Measurements from ENCODE around the gene THEMIS.
"Not testable (repeated sequence)": the region's sequence is repeated elsewhere in the genome, so short reads cannot be mapped to it uniquely, and the experiment has no call there.

The THEMIS gene

DNA sequence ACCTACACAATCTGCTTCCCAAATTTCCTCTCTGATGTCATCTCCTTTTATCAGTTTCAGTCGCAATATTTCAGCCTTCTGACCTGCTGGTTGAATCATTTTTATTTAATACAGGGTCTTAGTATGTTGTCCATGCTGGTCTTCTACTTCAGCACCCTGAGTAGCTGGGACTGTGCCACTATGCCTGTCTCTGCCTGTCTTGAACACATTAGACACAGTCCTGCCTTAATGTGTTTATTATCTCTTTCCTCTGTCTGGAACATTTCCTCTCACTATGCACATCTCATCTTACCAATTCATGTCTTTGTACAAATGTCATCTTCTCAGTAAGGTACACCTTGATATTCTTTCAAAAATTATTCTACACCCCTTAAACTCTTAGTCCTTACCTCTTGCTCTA lies 106.5 kb downstream of the THEMIS start:
- Mint-ChIP-seq H3K4me1 (ENCODE audit: low read depth in 2 of 2) (peaks cover 38 to 74% of the 10 kb centered on the region in 2 donors), H3K27me3 (no peaks in the 10 kb centered on the region), H3K27ac (peak overlapping the region in 1 of 2 donors; percentile 54), H3K36me3 (ENCODE audit: insufficient read depth) (peaks cover 19% of the 10 kb centered on the region), H3K4me3 (peak overlapping the region in 1 of 2 donors; percentile 3), H3K9me3 (no peaks in the 10 kb centered on the region)
- ATAC-seq (replicated peaks) (peak; percentile 52), DNase-seq (no peak)

DNA sequence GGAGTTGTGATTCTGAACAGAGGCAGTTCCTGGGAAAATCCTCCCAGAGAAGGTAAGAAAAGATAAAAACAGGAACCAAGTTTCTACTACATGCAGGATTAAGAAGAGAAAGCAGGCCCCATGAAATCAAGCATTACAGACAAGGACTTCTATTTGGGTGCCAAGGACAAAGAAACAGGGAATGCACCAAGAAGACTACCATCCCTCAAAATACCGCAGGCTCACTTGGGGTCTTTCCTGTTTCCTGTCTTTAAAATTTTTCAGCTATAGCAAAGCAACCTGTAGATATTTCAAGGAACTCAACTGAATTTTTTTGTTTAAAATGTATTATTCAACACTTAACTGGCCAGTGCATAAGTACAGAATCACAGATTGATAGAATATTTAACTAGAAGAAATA lies 107.5 kb downstream of the THEMIS start:
- peaks cover 15% of the 10 kb centered on the region for H3K36me3 Mint-ChIP-seq (ENCODE audit: insufficient read depth)

DNA sequence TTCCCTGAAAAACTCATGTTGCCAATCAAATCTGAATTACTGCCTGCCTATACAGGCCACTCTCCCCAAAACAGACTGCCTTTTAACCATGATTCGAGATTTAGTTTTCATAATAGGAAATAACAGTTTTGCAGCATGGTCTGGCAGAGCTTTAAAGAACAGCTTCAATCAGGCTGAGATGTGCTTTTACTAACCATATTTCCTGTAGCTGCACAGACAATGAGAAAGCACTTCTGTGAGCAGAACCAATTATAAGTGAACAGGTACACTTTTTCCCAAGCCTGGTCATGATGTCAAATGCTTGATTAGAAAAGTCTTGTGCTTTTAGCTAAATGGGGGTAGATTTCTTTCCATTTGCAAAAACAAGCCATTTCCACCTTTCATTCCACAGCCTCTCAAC lies 108.2 kb downstream of the THEMIS start:
- Mint-ChIP-seq H3K27ac (peak overlapping the region; percentile 4 to 84), H3K36me3 (ENCODE audit: insufficient read depth) (peaks cover 14% of the 10 kb centered on the region), H3K27me3 (no peaks in the 10 kb centered on the region)

More for the DNA sequence above, 107.5 kb downstream of the THEMIS start:
- DNase-seq, result no peak
- ATAC-seq (replicated peaks), result no peak
- Mint-ChIP-seq H3K9me3 (no peaks in the 10 kb centered on the region), H3K4me1 (ENCODE audit: low read depth in 2 of 2) (peaks cover 42 to 77% of the 10 kb centered on the region in 2 donors), H3K27ac (peak overlapping the region; percentile 4 to 84), H3K4me3 (peak overlapping the region; percentile 3 to 8), H3K27me3 (no peaks in the 10 kb centered on the region)

DNA sequence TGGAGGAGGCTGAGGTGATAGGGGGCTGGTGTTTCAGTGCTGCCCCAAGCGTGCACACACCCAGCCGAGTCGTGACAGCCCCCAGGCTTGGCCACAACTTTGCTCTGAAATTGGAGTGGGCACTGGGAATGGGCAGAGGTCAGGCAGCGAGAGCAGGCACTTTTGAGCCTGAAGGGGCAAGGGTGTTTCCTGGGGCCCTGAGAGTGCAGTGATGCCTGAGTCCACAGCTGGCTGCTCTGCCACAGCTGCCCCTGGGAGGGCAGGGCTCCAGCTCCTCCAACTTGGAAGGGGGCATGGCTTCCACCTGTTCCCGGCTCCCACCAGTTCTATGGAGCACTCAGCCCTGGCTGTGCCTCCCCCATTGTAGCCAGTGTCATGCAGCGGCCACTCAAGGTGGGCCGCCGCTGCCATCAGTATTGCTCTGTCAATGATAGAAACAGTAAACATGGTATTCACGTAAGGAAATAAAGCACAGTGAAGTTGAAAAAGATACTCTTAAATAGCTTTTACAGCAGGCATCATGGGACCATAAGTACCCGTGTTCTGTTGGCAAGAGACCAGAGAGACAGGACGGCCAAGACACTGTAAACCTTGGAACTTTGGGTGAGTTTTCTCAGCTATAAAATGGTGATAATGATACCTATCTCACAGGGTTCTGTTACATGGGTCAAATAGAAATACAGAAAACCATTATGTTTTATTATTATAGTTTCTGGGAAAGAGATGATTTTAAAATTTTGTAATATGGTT lies 108.9 kb downstream of the THEMIS start:
- Mint-ChIP-seq H3K36me3 (ENCODE audit: insufficient read depth) (peaks cover 14% of the 10 kb centered on the region), H3K4me1 (ENCODE audit: low read depth in 2 of 2) (peaks cover 40 to 78% of the 10 kb centered on the region in 2 donors), H3K27me3 (no peaks in the 10 kb centered on the region), H3K27ac (peak overlapping the region in 1 of 2 donors; percentile 84), H3K9me3 (no peaks in the 10 kb centered on the region), H3K4me3 (peak overlapping the region in 1 of 2 donors; percentile 3)
- DNase-seq (no peak), ATAC-seq (replicated peaks) (no peak)

More for the DNA sequence above, 108.2 kb downstream of the THEMIS start:
- peaks cover 42 to 79% of the 10 kb centered on the region in 2 donors for H3K4me1 Mint-ChIP-seq (ENCODE audit: low read depth in 2 of 2)
- H3K4me3 Mint-ChIP-seq, result peak overlapping the region; percentile 3 to 13
- H3K9me3 Mint-ChIP-seq, result no peaks in the 10 kb centered on the region
- DNase-seq (no peak), ATAC-seq (replicated peaks) (peak; percentile 61)

DNA sequence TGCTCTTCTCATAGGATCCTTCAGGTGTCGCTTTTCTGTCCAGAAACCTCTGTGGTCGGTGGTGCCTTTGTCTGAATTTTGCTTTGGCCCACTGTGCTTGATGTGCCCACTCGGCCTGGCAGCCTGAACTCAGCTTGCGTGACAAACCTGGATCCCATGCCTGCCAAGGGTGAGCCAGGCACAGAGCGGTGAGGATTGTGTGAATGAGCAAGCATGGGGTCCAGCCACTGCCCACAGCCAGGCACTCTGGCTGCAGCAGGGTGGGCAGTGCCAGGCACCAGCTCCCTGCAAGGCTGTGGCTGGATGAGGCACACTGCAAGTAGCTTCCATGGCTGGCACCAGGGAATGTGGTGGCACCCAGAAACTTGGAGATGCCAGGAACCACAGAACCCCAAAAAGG lies 110.3 kb downstream of the THEMIS start:
- peak overlapping the region in 1 of 2 donors; percentile 53 for H3K4me3 Mint-ChIP-seq
- no peaks in the 10 kb centered on the region for H3K27me3 Mint-ChIP-seq
- ATAC-seq (replicated peaks) (no peak), DNase-seq (no peak)
- no peak overlapping the region for H3K27ac Mint-ChIP-seq
- H3K36me3 Mint-ChIP-seq (ENCODE audit: insufficient read depth), result peaks cover 14% of the 10 kb centered on the region
- peaks cover 40 to 72% of the 10 kb centered on the region in 2 donors for H3K4me1 Mint-ChIP-seq (ENCODE audit: low read depth in 2 of 2)
- H3K9me3 Mint-ChIP-seq, result no peaks in the 10 kb centered on the region

DNA sequence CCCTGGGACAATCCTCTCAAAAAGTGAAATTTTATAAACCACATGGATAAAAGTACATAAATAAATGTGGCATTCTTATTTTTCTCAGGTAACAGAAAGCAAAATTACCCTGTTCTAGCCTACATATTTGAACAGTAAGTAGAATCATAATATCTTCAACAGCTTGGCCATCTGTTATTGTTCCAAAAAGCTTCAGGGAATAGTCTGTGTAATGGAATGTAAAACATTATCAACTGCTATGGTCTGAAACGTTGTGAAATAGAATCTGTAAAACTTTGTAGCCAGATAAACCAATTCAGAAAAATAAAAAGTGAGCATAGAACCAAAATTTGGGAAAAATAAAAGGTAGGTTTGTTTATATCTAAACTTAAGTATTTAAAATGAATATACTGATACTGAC lies 114.7 kb downstream of the THEMIS start:
- H3K4me1 Mint-ChIP-seq (ENCODE audit: low read depth in 2 of 2), result peaks cover 34 to 58% of the 10 kb centered on the region in 2 donors
- no peaks in the 10 kb centered on the region for H3K9me3 Mint-ChIP-seq
- peaks cover 11% of the 10 kb centered on the region for H3K36me3 Mint-ChIP-seq (ENCODE audit: insufficient read depth)
- H3K27ac Mint-ChIP-seq, result peak overlapping the region in 1 of 2 donors; percentile 48
- ATAC-seq (replicated peaks), result no peak
- H3K4me3 Mint-ChIP-seq, result no peak overlapping the region
- H3K27me3 Mint-ChIP-seq, result no peaks in the 10 kb centered on the region
- DNase-seq, result no peak

DNA sequence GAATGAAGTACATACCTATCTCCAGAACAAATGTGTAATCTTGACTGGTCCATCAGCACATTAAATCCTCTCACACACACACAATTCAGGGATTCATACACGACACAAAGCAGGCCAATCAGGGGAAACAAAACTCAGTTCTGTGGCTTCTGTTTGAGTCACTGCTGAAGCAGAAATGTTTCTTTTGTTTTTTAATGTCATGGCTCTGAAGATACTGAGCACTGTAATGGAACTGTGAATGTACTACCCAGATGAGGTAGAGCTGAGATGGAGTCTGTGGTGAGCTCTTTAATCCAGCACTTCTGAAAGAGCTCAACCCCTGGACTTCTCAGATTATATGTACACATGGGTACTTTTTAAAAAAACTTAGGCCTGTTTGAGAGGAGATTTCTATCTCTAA lies 116.4 kb downstream of the THEMIS start:
- peaks cover 32 to 59% of the 10 kb centered on the region in 2 donors for H3K4me1 Mint-ChIP-seq (ENCODE audit: low read depth in 2 of 2)
- peak overlapping the region; percentile 0 to 3 for H3K27ac Mint-ChIP-seq
- peak; percentile 26 for ATAC-seq (replicated peaks)
- H3K36me3 Mint-ChIP-seq (ENCODE audit: insufficient read depth), result peaks cover 3% of the 10 kb centered on the region
- H3K27me3 Mint-ChIP-seq, result no peaks in the 10 kb centered on the region
- H3K4me3 Mint-ChIP-seq, result no peak overlapping the region
- DNase-seq, result no peak
- H3K9me3 Mint-ChIP-seq, result no peaks in the 10 kb centered on the region

DNA sequence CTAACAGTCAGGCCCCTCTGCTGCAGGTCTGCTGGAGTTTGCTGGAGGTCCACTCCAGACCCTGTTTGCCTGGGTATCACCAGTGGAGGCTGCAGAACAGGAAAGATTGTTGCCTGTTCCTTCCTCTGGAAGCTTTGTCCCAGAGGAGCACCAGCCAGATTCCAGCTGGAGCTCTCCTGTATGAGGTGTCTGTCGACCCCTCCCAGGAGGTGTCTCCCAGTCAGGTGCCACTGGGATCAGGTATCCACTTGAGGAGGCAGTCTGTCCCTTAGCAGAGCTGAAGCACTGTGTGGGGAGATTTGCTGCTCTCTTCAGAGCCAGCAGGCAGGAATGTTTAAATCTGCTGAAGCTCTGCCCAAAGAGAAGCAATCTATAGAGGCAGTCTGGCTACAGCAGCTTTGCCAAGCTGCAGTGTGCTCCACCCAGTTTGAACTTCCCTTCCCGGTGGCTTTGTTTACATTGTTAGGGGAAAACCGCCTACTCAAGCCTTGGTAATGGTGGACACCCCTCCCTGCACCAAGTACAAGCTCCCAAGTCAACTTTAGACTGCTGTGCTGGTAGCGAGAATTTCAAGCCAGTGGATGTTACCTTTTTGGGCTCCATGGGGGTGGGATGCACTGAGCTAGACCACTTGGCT lies 119.1 kb downstream of the THEMIS start:
- not testable (repeated sequence) for DNase-seq; H3K9me3 Mint-ChIP-seq; H3K27me3 Mint-ChIP-seq; H3K36me3 Mint-ChIP-seq (ENCODE audit: insufficient read depth); ATAC-seq (replicated peaks)
- peak overlapping the region; percentile 44 to 82 for H3K27ac Mint-ChIP-seq
- H3K4me3 Mint-ChIP-seq, result peak overlapping the region in 1 of 2 donors; percentile 9
- peaks cover 22 to 59% of the 10 kb centered on the region in 2 donors for H3K4me1 Mint-ChIP-seq (ENCODE audit: low read depth in 2 of 2)

DNA sequence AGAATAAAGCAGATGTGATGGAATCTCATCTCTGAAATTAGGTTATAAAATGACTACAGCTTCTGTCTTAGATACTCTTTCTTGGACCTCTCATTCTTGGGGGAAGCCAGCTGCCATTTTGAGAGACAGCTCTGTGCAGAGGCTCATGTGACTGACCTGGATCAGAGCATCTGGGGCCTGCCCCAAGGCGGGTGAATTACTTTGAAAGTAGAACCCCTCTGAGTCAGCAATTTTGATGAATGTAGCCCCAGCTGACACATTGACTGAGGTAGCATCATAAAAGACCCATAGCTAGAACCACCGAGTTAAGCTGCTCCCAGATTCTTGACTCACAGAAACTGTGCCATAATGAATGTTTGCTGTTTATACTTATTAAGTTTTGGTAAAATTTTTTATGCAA lies 124.5 kb downstream of the THEMIS start:
- ATAC-seq (replicated peaks), result no peak
- no peak for DNase-seq
- H3K9me3 Mint-ChIP-seq, result no peaks in the 10 kb centered on the region
- peak overlapping the region; percentile 10 to 83 for H3K27ac Mint-ChIP-seq
- peak overlapping the region in 1 of 2 donors; percentile 12 for H3K4me3 Mint-ChIP-seq
- no peaks in the 10 kb centered on the region for H3K36me3 Mint-ChIP-seq (ENCODE audit: insufficient read depth)
- peaks cover 15 to 58% of the 10 kb centered on the region in 2 donors for H3K4me1 Mint-ChIP-seq (ENCODE audit: low read depth in 2 of 2)
- H3K27me3 Mint-ChIP-seq, result no peaks in the 10 kb centered on the region

DNA sequence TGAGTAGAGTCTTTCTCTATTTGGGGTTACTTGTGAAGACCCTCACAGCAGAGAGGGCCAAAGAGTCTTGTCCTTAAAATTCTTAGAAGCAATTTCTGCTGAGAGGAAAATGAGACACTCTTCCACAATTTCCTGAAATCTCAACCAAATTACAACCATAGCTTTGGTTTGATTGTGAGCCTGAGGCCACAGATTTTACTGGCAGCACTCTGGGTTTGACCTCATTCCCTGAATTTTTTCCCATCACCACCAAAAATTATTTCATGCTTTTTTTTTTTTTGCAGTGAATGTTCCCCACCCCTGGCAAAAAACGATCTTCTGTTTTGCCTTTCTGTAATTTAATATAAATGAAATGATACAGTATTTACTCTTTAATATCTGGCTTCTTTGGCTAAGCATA lies 125.5 kb downstream of the THEMIS start:
- no peaks in the 10 kb centered on the region for H3K9me3 Mint-ChIP-seq
- H3K27me3 Mint-ChIP-seq, result no peaks in the 10 kb centered on the region
- ATAC-seq (replicated peaks) (no peak), DNase-seq (no peak)
- H3K4me3 Mint-ChIP-seq, result peak overlapping the region in 1 of 2 donors; percentile 12
- peak overlapping the region; percentile 10 to 83 for H3K27ac Mint-ChIP-seq
- H3K36me3 Mint-ChIP-seq (ENCODE audit: insufficient read depth), result peaks cover 3% of the 10 kb centered on the region
- H3K4me1 Mint-ChIP-seq (ENCODE audit: low read depth in 2 of 2), result peaks cover 17 to 55% of the 10 kb centered on the region in 2 donors

DNA sequence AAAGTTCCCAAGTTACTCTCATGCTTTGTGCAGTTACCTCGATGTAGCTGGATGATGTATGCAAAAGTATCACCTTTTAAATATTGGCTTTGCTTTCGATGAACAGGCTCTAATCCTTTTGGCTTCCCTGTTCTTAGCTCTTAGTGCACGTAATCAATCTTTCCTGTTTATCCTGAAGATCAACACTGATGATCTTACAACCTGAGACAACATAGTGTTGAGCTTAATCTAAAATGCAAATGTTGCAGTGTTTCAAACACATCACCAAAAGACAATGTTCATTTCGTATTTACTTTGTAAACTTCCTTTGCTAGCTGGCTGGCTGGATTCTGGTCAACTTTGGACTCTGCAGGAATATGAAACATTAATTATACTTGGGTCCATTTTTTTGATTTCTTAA lies 132.1 kb downstream of the THEMIS start:
- H3K36me3 Mint-ChIP-seq (ENCODE audit: insufficient read depth), result peaks cover 3% of the 10 kb centered on the region
- H3K27me3 Mint-ChIP-seq, result no peaks in the 10 kb centered on the region
- no peak overlapping the region for H3K27ac Mint-ChIP-seq
- no peak for DNase-seq
- no peak for ATAC-seq (replicated peaks)
- H3K9me3 Mint-ChIP-seq, result no peaks in the 10 kb centered on the region
- peaks cover 16 to 46% of the 10 kb centered on the region in 2 donors for H3K4me1 Mint-ChIP-seq (ENCODE audit: low read depth in 2 of 2)
- H3K4me3 Mint-ChIP-seq, result no peak overlapping the region

DNA sequence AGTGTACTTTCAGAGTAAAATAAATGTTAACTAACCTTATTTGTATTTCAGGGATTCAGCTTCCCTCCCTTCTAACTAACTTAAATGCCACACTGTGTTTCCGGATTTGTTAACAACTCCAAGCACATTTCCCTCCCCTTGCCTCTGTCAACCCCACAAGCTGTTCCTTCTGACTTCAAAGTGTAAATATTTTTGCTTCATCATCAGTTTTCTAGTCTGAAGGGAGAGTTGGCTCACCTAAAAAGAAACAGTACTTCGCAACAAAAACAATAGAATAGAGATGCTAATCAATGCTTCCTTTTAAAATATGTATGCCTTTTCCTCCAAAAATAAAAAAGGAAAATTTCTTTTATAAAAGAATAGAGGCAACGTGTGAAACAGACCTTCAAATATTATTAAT lies 132.6 kb downstream of the THEMIS start:
- H3K4me3 Mint-ChIP-seq, result no peak overlapping the region
- no peaks in the 10 kb centered on the region for H3K9me3 Mint-ChIP-seq
- H3K27ac Mint-ChIP-seq, result peak overlapping the region in 1 of 2 donors; percentile 41
- DNase-seq (no peak), ATAC-seq (replicated peaks) (no peak)
- H3K36me3 Mint-ChIP-seq (ENCODE audit: insufficient read depth), result peaks cover 3% of the 10 kb centered on the region
- peaks cover 16 to 48% of the 10 kb centered on the region in 2 donors for H3K4me1 Mint-ChIP-seq (ENCODE audit: low read depth in 2 of 2)
- H3K27me3 Mint-ChIP-seq, result no peaks in the 10 kb centered on the region

DNA sequence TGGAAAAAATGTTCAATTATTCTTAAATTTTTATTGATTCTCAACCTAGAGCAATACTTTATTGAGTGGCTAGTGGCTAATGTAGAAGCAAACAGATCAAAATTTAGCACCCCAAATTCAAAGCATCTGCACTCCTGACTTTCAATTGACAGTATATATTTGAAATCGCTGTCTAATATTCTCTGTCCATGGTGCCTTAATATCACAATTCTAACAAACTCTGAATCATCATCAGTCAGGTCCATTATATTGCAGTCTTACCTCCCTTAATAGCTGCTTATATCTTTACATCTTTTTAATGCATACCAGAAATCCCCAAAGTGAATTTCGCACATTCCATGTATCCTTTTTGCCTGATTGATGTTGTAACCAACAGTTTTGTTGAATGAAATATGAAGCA lies 134.9 kb downstream of the THEMIS start:
- Mint-ChIP-seq H3K27ac (peak overlapping the region in 1 of 2 donors; percentile 74), H3K4me3 (peak overlapping the region in 1 of 2 donors; percentile 45), H3K36me3 (ENCODE audit: insufficient read depth) (peaks cover 3% of the 10 kb centered on the region), H3K9me3 (no peaks in the 10 kb centered on the region), H3K27me3 (no peaks in the 10 kb centered on the region), H3K4me1 (ENCODE audit: low read depth in 2 of 2) (peaks cover 20 to 60% of the 10 kb centered on the region in 2 donors)
- no peak for DNase-seq
- ATAC-seq (replicated peaks), result no peak

DNA sequence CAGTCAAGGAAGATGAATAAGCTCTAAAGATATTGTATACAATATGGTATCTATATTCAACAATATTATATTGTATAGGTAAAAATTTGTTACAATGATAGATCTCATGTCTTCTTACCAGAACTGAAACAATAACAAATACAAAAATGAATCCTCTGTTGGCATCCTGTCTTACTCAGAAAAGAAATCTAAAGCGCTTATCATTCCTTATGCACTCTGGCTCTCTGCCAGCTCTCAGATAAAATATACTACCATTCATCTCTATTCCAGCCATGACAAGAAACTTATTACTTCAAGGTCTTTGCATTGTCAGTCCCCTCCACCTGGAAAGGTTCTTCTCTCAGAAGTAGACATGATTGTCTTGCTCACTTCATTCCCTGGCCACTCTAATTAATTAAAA lies 138.6 kb downstream of the THEMIS start:
- Mint-ChIP-seq H3K9me3 (no peaks in the 10 kb centered on the region), H3K4me3 (no peak overlapping the region), H3K4me1 (ENCODE audit: low read depth in 2 of 2) (peaks cover 17 to 45% of the 10 kb centered on the region in 2 donors), H3K27me3 (no peaks in the 10 kb centered on the region), H3K36me3 (ENCODE audit: insufficient read depth) (no peaks in the 10 kb centered on the region), H3K27ac (peak overlapping the region in 1 of 2 donors; percentile 64)
- ATAC-seq (replicated peaks), result no peak
- DNase-seq, result no peak
